HuH-7 (cell line): Measurements from ENCODE around the gene BCAS1.
A peak's percentile ranks its signal among the peaks of the same experiment; 100 is the strongest.
"Not testable (repeated sequence)": the region's sequence is repeated elsewhere in the genome, so short reads cannot be mapped to it uniquely, and the experiment has no call there.

Experiments
- DNase-seq: peaks from one replicate; pipeline ENCODE4 v3.0.0; 2011; ENCODE audit warnings: low spot score

BCAS1 gene

DNA sequence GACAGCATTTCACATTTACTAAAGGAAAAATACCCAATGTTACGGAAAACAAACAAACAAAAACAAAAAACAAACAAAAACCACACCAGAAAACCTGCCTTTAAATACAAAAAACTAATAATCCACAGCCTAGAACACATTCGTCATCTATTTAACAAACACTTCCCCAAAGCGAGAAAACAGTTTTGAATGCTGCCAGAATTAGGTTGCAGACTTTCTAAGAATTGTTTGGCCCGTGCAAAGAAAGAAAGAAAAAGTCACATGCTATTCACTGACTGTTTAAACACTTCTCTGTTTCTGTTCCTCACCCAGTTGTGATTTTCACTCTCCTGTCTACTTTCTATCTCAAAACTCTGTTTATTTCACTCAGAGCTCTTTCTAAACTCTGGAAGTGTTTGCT is 52.5 kb downstream of the BCAS1 start:
- no peak for DNase-seq

DNA sequence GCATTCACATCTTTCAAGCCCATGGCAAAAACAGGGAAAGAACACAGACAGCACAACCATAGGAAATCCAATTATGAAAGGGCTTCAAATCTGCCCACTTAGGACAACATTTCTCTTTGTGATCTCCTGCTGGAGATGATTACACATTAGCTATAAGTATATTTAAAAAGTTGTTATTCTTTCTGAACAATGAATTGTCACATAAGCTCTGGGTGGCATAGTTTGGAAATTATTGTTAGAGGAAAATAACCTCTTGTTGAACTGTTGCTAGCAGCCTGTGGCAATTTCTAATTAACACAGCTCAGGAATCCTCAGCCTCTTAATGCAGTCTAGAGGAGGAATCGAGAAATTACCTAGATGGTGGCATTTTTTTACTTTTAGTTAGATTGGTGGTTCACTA is 54.9 kb downstream of the BCAS1 start:
- DNase-seq: no peak

DNA sequence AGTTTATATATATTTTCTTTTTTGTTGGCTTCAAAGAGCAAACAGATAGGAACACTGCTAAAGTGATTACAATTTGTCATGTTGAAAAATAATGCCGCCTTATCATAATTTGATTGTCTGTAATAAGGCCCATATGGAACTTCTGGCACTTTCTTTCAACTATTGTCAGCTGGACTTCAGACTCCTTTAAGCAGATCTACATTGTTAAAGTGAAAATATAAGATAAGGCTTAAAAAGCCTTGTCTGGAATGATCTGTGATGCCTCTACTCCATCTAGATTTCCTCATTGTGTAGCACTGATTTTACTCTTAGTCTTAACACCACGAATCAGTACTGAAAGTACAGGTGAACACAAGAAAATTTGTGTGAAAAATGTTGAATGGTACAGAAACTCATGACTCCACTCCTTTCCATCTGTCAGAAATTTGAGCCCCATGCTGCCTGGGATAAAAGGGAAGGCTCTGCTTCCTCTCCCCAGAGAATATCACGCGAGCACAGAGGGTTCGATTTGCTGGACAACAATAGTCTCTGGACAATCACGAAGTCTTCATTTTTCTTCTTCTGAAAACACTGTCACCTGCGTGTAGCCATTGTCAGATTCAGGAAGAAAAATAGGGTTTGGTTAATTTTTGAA is 56.0 kb downstream of the BCAS1 start:
- no peak for DNase-seq

DNA sequence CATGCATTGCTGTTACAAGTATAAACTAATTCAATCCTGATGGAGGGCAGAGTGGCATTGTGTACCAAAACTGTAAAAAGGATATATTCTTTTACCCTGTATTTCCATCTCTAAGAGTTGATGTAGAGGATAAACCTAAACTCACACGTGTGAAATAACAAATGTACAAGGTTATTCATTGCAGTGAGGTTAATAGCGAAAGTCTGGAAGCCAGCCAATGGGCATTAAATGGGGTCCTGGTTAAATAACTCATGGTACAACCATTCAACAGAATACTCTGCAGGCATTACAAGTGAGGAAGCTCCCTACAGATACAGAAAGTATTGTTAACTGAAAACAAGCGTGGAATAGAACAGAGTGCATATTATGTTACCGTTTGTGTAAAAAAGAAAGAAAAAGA is 56.9 kb downstream of the BCAS1 start:
- no peak for DNase-seq

DNA sequence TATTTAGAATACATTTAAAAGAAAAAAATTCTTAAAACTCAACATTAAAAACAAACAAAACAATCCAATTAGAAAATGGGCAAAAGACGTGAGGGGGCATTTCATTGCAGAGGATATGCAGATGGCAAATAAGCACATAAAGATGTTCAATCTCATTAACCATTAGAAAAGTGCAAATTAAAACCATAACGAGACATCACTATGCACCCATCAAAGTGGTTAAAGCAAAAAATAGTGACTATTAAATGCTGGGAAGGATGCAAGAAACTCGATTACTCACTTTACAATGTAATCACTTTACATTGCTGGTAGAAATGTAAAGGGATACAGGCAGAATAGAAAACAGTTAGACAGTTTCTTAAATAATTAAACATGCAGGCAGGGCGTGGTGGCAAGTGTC is 59.0 kb downstream of the BCAS1 start:
- DNase-seq: no peak

DNA sequence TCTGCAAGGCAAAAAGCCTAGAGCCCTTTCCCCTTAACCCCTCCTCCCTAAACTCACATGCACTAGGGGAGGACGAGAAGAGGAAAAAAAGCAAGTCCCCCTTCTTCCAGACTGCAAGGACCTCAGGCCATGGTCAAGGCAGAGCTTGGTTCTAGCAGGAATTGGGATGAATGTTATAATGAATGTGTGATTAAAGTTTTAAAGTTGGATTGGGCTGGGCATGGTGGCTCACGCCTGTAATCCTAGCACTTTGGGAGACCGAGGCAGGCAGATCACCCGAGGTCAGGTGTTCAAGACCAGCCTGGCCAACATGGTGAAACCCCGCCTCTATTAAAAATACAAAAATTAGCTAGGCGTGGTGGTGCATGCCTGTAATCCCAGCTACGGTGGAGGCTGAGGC is 64.2 kb downstream of the BCAS1 start:
- not testable (repeated sequence) for DNase-seq

DNA sequence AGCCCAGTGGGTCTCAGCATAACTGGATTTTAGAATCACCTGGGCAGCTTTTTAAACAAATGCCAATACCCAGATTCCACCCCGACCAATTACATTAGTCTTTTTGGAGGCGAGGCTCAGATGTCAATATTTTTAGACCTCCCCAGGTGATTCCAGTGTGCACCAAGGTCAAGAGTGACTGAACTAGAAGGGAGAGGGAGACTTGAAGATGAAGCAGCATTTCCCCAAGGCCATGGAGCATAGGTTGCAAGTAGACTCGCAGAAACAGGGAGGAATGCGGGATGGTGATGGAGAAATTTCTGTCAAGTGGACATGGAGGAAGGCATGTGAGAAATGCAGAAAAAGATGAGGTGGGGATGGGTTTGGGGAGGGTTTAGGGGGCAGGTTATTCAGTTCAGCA is 64.9 kb downstream of the BCAS1 start:
- no peak for DNase-seq

DNA sequence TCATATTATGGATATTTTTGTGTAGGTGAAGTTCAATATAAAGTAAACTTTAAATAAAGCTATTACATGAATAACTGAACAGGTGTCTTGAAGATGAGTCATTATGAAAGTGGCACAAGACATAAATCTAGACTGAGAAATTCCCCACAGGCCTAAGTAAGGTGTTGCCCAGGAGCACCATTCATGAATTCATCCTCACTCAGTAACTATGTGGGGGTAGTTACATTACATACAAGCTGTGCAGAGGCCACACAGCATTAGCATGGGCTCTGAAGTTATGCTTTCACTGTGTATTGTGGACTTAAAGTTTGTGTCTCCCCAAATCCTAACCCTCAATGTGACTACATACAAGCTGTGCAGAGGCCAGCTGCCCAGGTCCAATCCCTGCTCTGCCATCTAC is 65.9 kb downstream of the BCAS1 start:
- no peak for DNase-seq

DNA sequence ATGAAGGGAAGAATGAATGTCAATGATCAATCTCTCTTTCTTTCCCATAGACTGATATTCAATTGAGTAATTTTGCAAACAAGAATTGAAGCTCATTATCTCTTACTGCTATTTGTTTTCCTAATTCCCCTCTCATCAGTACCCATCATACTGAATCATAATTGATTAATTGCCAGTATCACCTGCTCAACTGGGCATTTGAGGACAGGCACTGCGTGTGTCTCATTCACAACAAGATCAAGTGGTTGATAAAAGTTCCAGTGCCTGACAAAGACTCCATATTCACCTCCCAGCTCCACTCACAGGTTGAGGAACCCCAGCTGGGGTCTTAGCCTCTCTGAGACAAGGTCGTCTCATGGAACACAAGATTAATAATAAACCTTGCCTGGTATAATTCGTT is 67.7 kb downstream of the BCAS1 start:
- DNase-seq: no peak

DNA sequence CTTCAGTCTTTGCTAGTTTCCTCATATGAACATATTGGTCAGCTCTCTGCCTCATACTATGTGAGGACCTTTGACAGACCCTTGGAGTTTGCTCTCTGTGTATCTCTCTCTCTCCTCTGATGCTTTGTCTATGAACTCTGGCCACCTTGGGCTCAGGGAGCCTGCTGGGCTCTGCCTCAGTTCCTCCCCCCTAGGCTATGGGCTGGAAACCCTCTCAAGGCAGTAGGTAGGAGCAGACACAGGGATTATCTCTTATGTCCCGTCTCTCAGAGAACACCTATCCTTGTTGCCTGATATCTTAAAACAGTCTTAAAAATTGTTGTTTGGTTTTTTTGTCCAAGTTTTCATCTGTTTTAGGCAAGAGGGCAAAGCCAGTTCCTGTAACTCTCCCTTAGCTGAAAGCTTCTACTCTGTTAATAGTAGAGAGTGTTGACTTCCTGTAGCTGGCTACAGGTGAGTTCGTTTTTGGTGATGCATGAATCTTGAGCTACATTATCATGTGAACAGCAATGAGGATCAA is 68.3 kb downstream of the BCAS1 start:
- DNase-seq: no peak

DNA sequence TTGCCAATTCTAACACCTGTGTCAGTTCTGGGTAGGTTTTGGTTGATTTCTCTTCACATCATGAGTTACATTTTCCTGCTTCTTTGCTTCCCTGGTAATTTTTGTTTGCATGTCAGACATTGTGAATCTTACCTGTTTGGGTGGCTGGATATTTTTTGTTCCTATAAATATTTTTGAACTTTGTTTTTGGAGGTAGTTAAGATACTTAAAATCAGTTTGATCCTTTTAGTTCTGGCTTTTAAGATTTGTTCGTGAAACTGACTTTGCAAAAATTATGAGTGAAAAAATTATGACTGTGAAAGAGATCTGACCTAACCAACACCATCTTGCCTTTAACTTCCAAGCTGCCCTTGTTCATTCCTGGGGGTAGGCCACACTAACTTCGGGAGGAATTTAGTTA is 69.5 kb downstream of the BCAS1 start:
- DNase-seq: no peak

DNA sequence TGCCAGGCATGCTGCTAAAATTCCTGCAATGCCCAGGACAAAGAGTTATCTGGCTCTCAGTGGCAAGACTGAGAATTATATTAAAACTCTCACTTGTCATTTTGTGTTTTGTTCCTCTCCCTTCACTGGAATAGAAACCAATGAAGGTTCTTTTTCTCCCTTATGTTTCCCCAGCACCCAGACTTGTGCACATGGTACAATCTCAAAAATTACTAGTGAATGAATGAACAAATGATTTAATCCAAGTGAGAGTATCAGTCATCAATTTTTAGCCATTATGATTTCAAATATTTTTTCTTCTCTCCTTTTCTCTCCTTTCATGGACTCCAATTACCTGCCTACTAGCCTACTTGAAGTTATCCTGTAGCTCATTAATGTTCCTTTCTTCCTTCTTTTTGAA is 70.1 kb downstream of the BCAS1 start:
- DNase-seq: no peak

DNA sequence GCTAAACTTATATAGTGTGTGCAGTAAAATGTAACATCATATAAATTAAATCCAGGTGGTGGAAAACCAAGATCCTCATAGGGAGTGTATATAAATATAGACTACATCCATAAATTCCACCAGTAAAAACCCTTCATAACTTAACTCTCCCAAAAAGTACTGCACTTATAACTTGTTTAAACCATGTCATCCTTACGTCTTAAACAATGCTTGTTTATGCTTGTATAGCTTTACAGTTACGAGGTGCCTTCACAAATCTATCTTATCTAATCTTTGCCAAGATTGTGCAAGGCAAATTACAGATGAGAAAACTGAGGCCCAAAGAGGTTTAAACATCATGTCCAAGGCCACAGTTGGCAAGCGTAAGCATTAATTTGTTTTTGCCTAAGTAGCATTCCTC is 71.3 kb downstream of the BCAS1 start:
- no peak for DNase-seq

DNA sequence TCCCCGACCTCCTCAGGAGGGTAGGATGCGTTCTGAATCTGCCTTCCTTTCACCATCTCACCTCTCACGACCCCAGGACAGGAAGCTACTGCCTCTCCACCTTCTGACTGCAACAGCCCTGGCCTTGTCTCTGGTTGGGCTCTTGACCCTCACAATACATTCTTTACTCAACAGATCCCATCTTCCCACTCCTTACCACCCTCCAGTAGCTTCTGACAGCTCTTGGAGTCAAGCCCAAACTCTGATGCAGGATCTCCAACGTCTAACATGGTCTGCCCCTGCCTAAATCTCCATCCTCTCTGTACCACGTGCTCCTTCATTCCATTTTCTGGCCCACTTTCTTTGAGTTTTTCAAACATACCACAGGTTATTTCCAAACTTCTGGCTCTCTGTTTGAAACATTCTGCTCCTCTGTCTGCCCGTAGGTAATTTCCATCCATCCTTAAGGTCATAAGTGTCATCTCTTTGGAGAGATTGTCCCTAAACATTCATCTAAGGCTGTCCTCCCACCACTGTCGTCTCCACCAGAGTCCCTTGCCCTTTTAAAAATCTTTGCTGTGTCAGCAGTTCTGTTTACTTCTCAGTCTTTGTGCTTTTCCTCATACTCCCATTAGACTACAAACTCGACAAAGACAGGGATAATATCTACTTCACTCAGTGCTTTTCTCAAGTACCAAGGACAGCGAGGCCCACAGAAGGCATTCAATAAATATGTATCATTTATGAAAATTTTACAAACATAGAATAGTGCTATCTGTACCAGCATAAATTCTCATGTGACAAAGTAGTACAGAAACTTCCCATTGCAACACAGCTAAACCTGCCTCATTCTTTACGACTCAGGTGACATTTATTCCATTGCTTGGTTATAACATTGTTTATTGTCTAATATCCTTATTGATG is 73.6 kb downstream of the BCAS1 start:
- DNase-seq: peak; percentile 15

DNA sequence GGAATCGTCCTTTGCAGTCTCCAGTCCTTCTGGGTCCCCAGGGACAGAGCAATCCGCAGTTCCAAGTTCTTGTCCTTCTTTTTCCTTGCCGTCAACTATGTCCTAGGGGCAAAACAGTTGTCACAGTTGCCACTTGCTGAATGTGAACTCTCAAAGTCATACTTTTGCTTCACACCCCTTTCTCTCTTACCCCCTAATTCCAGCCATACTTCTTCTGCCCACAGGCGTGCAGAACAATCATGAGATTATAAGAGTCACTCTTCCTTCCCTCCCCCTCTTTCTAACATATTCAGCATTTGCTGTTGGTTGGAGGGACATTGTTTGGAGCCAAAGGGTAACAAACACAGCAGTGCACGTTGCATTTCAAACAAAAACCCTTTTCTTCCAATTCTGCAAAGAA is 74.4 kb downstream of the BCAS1 start:
- peak; percentile 10 for DNase-seq

DNA sequence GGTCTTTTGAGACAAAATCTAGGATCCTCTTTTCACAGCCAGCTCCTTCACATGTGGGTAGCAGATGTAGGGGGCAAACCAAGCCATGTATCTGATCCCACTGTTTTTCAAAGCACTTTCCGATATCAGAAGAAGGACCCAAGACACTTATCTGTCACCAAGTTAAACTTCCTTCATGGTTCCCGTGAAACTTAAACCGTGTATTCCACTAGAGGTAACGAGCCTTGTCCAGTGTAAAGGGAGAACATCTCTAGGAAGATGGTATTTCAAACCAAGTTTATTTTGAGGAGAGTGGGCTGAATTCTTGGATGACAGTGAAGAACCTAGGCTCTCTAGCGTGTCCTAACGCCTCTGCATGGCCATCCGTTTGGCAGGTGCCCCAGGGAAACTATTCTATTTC is 76.3 kb downstream of the BCAS1 start:
- DNase-seq: no peak

DNA sequence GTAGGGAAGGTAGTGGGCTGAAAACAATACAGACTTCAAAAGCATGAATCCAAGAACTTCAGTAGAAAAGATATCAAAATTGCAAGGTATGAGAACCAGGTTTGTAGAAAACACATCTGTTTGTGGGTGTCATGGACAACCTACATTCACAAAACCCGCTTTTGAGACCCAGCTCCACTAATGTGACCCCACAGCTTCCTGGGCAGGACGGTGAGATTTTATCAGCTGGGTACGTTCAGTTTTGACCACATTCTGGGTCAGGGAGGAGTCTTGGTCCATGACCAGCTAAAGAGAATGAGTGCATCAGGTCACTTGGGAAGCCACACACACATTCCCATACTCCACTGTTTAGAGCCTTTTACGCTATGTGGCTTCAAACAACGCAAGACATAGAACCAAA is 77.1 kb downstream of the BCAS1 start:
- no peak for DNase-seq

DNA sequence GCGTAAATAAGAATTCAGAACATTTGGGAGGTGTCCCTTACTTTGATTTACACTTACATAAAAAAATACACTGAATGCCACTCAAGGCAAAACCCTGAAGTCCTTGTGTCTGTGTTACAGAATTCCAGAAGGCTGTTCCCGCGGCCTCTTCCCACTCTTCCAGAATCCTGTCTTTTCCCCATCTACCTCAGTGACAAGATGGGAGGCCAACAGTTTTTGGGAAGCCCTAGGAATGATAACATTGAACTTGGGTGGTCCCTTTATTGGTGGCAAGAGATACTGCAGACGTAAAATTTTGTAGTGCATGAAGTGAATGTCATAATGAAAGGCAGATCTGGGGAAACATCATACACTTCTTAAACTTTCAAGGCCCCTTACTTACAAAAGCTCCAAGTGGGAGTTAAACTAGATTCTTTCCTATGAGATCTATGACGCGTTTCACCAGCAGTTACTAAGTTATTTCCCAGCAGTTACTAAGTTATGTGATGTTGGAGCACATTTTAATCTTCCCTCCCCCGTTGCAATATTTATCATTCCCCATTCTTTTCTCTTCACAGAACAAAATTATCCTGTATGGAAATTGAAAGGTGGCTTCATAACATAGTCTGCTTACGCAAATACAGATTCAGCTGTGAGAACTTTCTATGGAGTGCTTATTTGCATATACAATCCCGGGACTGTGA is 79.5 kb downstream of the BCAS1 start:
- DNase-seq: no peak

DNA sequence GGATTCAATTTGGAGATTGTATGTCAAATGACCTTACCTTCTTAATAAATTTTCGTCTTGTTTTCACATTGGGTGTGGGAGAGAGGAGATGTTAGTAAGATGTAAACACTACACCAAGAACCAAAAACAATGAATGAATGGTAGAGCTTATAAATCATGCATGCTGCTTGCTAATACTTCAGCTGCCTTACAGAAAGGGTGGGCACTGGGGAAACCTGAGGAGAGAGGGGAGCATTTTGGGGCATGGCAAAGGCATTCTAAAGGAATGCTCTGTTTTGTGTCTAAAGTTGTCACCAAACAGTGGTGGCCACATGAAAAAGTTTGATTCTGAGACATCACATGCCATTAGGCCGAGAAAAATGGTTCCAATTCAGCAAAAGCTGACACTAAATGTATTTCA is 80.4 kb downstream of the BCAS1 start:
- DNase-seq: no peak

DNA sequence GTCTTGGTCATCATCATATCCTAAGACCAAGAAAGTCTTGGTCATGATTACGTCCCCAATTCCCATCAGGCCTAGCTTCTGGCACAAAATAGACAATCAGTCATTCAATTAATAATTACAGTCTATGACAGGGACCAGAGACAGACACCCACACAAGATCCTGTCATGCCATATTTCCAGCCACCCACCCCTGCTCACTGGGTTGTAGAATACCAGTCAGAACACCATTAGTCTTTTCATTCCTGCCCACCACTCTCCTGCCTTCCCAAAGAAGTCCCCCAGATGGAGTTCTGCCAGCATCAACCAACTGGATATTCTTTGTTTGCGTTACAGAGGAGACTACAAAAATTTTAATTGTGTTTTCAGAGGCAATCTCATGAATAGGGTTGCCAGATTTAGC is 81.0 kb downstream of the BCAS1 start:
- no peak for DNase-seq

DNA sequence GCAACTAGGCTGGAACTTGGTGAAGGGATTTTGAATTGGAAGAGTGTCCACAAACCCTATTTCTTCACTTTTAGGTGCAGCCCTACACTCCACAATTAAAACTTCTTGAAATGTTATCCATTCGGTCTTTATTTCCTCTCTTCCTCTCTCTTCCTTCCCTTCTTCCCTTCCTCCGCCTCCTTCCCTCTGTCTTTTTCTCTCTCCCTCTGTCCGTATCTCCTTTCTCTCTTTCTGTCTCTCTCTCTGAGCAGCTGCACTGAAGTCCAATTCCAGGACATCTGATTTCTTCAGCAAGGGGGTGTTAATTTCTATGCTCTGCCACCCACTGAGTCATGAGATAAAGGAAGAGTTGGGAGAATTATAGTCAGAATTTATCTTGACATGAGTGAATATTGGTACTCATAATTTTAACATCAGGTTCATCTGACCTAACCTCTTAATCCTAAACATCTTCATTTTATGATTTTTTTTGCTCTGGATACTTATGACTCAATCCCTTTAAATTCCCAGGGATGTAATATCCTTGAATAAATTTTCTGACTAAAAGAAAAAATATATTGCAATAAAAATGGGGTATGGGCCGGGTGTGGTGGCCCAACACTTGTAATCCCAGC is 84.2 kb downstream of the BCAS1 start:
- no peak for DNase-seq

DNA sequence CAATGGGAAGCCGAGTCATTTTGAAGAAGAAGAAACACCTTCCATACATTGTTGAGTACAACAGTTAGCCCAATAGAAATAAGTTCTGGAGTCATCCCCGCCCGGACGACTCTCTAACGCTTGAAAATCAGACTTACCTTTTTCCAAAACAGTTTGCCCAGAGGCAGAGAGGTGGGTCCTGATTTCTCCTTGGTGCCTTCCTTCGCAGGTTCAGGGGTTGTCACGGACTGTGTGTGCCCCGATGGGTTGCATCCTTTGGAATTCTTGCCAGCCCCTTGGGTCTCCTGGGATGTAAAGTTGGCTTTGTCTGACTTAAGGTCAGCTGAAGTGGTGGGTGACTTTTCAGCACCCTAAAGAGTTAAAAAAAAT is 85.3 kb downstream of the BCAS1 start:
- DNase-seq: no peak
